Gastroesophageal sphincter (tissue), 3 donors: ENCODE data around the gene EPHX1.

Experiments used
- CTCF ChIP-seq, 4 experiments: fragments of 200-600 bp in 2 of 4; fragments of 450-650 bp in 2 of 4; sonication (generic) in 1 of 4; IDR thresholded peaks; one replicate each; pipeline ENCODE4 v1.5.1; 2017 to 2019; ENCODE audit warnings: antibody characterized with exemption in 4 of 4, mild to moderate bottlenecking in 2 of 4, moderate library complexity in 2 of 4
- EP300 ChIP-seq: sonication (generic); formaldehyde crosslinking; IDR thresholded peaks from one replicate; pipeline ENCODE4 v1.6.1; 2017; ENCODE audit warnings: antibody characterized with exemption, mild to moderate bottlenecking

GRCh38 chr1:225855503-225856300, 45.8 kb downstream of the EPHX1 start:
- no peak for TF ChIP-seq CTCF (IDR thresholded peaks at IDR 0.05)
- no peak for TF ChIP-seq EP300
